WI38 (cell line): ENCODE data around the gene ANXA8L1.
"Not testable (repeated sequence)": the region's sequence is repeated elsewhere in the genome, so short reads cannot be mapped to it uniquely, and the experiment has no call there.

Experiments used
- H3K4me3 ChIP-seq: 2 replicates; pipeline ENCODE4 v1.5.1; 2011; ENCODE audit warnings: low read depth, mild to moderate bottlenecking, control low read depth, low read length

ANXA8L1 gene

DNA sequence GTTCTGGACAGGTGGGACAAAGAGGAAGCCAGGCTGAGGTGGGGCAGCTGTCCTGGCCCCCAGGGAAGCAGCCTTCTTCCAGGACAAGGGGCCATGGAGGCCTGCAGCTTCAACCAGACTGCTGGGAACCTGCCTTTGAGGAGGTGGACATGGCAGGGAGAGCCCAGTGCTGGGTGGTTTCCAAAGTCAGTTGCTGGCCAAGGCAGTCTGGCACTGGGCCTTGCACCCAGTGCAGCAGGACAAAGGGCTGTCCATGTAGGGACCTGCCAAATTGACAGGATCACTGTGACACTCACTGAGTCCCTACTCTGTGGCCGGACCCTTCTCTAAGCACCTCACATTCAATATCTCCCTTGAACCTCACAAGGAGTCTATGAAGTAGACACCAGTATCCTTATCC lies 1.4 kb downstream of the ANXA8L1 start:
- not testable (repeated sequence) for H3K4me3 ChIP-seq

GRCh38 chr10:46377651-46378050 lies 2.1 kb downstream of the ANXA8L1 start:
- H3K4me3 ChIP-seq, result not testable (repeated sequence)

GRCh38 chr10:46378108-46378507 lies 2.5 kb downstream of the ANXA8L1 start:
- H3K4me3 ChIP-seq, result not testable (repeated sequence)

GRCh38 chr10:46379233-46379848 lies 3.8 kb downstream of the ANXA8L1 start:
- not testable (repeated sequence) for H3K4me3 ChIP-seq

DNA sequence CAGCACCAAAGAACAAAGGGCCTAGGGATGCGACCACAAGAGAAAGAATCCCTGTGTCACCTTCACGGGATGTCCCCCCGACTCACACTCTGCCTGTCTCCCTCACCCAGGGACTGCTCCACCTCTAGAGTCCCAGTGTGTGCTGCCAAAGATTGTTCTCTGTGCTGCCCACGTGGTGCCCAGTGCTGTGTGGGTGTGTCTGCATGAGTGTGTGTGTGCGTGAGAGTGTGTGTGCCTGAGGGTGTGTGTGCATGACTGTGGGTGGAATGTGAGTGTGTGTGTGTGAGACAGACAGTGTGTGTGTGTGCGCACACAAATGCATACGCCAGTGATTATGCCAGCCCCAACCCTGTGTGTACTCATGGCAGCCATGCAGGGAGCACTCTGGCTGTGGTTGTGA lies 10.3 kb downstream of the ANXA8L1 start:
- not testable (repeated sequence) for H3K4me3 ChIP-seq

DNA sequence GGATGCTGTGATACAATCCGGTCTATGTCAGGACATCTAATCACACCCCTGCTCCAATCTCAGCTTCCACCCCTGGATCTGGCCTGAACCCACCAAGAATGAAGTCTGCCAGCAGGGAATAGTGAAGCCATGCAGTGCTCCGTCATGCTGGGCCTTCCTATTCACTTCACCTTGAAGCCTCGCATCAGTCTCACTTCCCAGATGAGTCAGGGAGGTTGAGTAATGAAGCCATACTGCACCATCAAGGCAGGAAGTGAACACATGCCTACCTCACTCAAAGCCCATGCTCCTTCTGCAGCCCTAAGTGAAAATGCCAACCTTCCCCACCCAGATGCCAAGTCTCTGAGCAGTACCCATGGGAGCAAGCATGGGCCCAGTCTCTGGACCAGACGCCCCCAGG lies 11.1 kb downstream of the ANXA8L1 start:
- H3K4me3 ChIP-seq, result not testable (repeated sequence)

DNA sequence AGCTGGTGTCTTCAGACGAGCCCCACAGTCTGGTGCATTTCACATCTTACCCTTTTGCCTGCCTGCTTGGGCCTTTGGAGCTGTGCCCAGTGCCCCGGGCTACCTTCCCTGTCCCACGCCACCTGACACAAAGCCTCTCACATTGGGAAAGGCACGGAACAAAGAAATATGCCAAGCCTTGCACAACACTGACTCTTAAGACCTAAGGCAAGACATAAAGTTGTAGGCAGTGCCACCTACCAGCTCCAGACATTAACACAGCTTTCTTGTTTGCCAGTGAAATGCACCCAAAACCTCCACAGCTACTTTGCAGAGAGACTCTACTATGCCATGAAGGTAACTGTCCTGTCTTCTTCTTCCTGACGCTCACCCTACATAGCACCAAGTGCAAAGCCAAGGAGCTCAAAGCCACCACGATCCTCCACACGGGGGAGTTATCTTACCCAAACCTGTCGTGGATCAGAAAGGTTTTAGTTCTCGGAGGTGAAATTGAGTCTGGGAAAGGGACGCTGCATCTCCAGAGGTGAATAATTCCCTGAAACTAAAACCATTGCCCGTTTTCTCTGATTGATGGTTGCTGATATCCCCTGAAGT lies 11.8 kb downstream of the ANXA8L1 start:
- H3K4me3 ChIP-seq, result not testable (repeated sequence)

DNA sequence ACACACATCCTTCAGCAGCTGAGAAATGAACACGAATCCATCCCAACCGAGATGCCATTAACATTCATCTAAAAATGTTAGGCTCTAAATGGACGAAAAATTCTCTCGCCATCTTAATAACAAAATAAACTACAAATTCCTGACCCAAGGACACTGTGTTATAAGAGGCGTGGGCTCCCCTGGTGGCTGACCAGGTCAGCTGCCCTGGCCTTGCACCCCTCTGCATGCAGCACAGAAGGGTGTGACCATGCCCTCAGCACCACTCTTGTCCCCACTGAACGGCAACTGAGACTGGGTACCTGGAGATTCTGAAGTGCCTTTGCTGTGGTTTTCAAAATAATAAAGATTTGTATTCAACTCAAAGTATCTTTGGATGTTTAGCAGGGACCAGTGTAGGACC lies 15.8 kb downstream of the ANXA8L1 start:
- H3K4me3 ChIP-seq, result not testable (repeated sequence)

- H3K4me3 ChIP-seq, result not testable (repeated sequence)
These were observed 21.1 kb downstream of the ANXA8L1 start for GRCh38 chr10:46396441-46397279.

GRCh38 chr10:46397767-46398166 lies 22.2 kb downstream of the ANXA8L1 start:
- H3K4me3 ChIP-seq, result not testable (repeated sequence)

DNA sequence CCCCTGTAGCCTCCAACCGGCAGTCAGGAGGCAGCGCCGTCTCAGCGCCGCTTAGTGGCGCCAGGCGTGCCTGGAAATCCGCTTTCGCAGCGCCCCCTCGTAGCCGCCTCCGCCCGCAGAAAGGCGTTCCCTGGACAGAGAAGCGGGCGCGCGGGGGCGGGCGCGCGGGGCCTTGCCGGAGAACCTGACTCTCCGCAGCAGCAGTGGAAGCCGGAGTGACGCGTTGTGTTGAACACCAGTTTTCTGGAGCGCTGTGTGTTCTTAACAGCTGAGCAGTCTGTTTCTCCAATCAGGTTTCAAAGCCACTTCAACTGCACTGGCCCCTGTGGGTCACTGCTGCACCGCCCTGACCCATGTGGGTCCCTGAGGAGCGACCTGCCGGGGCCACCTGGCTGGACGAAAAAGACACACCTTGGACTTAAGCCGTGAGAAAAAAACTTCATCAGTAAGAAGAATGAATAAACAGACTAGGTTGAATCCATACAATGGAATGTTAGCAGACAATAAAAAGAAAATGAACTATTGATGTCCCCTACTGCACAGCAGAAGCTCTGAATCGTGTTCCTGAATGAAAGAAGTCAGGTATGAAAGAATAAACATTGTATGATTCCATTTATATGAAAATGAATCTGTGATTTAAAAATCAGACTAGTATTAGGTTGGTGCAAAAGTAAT lies 22.8 kb downstream of the ANXA8L1 start:
- peak overlapping the region; percentile 66 for H3K4me3 ChIP-seq

DNA sequence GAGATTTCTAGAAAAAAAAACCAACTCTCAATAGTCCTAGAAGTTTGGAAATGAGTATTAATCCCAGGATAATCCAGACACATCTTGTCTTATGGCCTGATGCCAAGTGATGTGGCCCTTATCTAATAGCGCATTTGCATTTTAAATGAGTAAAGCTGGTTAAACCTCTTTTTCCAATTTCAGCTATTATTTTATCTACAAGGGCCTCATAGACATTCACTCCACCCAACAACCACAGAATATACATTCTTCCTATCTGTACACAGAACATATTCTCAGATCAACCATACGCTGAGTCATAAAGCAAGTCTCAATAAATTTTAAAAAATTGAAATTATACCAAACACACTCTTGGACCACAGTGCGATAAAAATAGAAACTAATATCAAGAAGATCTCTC lies 34.0 kb downstream of the ANXA8L1 start:
- H3K4me3 ChIP-seq, result not testable (repeated sequence)

GRCh38 chr10:46411123-46411522 lies 35.5 kb downstream of the ANXA8L1 start:
- not testable (repeated sequence) for H3K4me3 ChIP-seq

- H3K4me3 ChIP-seq, result not testable (repeated sequence)
These were observed 37.1 kb downstream of the ANXA8L1 start for GRCh38 chr10:46412665-46413064.

DNA sequence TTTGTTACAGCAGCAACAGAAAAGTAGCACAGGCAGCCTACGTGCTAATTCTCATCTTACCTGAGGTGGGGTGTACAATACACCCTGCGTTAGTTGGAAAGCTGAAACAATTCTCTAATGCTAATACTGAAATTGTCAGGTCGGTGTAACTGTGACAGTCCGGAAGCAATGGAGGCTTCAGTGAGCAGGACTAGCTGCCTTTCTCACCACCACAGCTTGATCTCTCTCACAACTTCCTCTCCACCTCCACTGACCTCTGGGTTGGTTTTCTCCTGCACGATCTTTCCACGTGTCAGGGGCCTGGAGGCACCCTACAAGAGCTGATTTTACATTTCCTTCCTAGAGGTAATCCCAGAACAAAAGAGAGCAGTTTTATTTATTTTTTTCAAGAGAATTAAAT lies 39.7 kb downstream of the ANXA8L1 start:
- not testable (repeated sequence) for H3K4me3 ChIP-seq

DNA sequence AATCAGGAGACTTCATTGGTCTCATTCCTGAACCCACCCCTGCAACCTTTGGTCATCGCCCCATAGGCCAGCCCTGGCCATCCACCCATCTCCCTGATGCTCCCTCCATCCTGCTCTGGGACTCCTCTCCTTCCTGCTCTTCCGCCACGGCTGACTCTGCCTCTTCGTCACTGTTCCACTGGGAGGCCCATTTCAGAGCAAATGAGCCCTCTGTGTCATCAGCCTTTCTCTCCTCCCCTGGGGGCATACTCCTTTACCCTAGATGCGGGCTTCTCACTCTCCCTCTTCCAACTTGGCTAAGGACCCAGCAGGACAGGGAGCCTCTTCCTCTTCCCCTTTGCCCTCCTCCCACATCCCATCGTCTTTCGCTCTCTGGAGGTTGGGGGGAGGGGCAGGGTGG lies 42.7 kb downstream of the ANXA8L1 start:
- not testable (repeated sequence) for H3K4me3 ChIP-seq

DNA sequence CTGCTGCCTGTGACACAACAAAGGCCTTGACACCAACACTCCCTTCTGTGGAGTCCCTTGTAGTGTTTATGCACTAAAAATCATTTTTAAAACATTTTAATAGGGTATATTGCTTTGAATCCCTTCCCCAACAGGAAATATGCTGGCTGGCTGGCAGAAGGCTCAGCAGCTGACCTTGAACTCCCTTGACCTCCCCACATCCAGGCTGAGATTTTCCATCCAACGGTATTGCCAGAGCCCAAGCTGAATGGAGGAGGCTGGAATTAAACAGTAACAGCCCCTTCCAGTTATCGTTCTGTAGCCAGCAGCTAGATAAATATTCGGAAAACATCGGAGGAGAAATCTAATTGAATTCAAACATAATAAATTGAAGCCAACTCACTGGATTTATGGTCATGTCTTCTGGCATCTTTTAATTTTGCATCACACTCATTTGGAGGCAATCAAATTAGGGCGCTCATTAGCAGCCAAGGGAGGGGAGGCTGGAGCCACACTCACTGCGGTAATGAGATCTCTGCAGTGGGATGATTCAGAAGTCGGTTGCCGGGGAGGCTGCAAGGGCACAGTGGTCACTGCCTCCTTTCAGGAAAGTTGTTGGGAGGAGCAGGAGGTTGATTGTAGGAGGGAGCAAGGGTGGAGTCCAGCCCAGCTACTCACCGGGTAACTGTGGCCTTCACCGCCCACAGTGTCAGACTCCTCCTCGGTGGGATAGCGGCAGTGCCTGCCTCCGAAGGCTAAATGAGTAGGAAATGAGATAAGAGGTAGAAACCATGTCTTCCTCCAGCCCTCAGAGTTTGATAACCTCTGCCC lies 44.2 kb downstream of the ANXA8L1 start:
- H3K4me3 ChIP-seq, result not testable (repeated sequence)

- not testable (repeated sequence) for H3K4me3 ChIP-seq
These were observed 48.0 kb downstream of the ANXA8L1 start for GRCh38 chr10:46423550-46423949.

GRCh38 chr10:46440942-46441341 lies 65.4 kb downstream of the ANXA8L1 start:
- not testable (repeated sequence) for H3K4me3 ChIP-seq
